MM.1S (cell line): ENCODE measurements around the gene ADIPOR2.

Experiments used
- DNase-seq: peaks from one replicate; pipeline ENCODE4 v3.0.0-alpha.2; 2015
- H2AFZ ChIP-seq: fragments of 300-600 bp; sonication (generic); 2 replicates; pipeline ENCODE4 v1.6.0; 2016; ENCODE audit warnings: antibody characterized with exemption, low read length
- H3F3A ChIP-seq: fragments of 300-600 bp; sonication (generic); 2 replicates; pipeline ENCODE4 v1.6.1; 2016; ENCODE audit warnings: mild to moderate bottlenecking, antibody characterized with exemption, low read length, moderate library complexity, mixed read lengths; ENCODE audit not compliant: insufficient read depth
- H3K27ac ChIP-seq: fragments of 300-600 bp; sonication (generic); 2 replicates; pipeline ENCODE4 v1.5.1; 2016; ENCODE audit warnings: mild to moderate bottlenecking, low read length
- H3K27me3 ChIP-seq: fragments of 300-600 bp; sonication (generic); replicated peaks from 2 replicates; pipeline ENCODE4 v1.6.0; 2016; ENCODE audit warnings: low read length; ENCODE audit not compliant: insufficient read depth
- H3K36me3 ChIP-seq: fragments of 300-600 bp; sonication (generic); replicated peaks from 2 replicates; pipeline ENCODE4 v1.6.1; 2016; ENCODE audit warnings: mild to moderate bottlenecking, low read length, mixed read lengths; ENCODE audit not compliant: insufficient read depth
- H3K4me1 ChIP-seq: fragments of 300-600 bp; sonication (generic); 2 replicates; pipeline ENCODE4 v1.6.1; 2016; ENCODE audit warnings: low read length, mixed read lengths
- H3K4me2 ChIP-seq: fragments of 300-600 bp; sonication (generic); 2 replicates; pipeline ENCODE4 v1.6.0; 2016; ENCODE audit warnings: low read depth, low read length
- H3K4me3 ChIP-seq: fragments of 300-600 bp; sonication (generic); 2 replicates; pipeline ENCODE4 v1.5.1; 2016; ENCODE audit warnings: low read length, mixed read lengths
- H3K79me2 ChIP-seq: fragments of 300-600 bp; sonication (generic); 2 replicates; pipeline ENCODE4 v1.6.1; 2016; ENCODE audit warnings: mixed run types, low read length, mixed read lengths
- H3K9ac ChIP-seq: fragments of 300-600 bp; sonication (generic); 2 replicates; pipeline ENCODE4 v1.6.1; 2016; ENCODE audit warnings: low read length, mixed read lengths
- H3K9me2 ChIP-seq: fragments of 300-600 bp; sonication (generic); replicated peaks from 2 replicates; pipeline ENCODE4 v1.6.1; 2016; ENCODE audit warnings: mild to moderate bottlenecking, low read length, mixed read lengths; ENCODE audit not compliant: insufficient read depth
- H3K9me3 ChIP-seq: fragments of 300-600 bp; sonication (generic); replicated peaks from 2 replicates; pipeline ENCODE4 v1.6.1; 2016; ENCODE audit warnings: mild to moderate bottlenecking, low read length, mixed read lengths; ENCODE audit not compliant: insufficient read depth
- H4K20me1 ChIP-seq: fragments of 300-600 bp; sonication (generic); 2 replicates; pipeline ENCODE4 v1.6.1; 2016; ENCODE audit warnings: mild to moderate bottlenecking, low read length, moderate library complexity, mixed read lengths; ENCODE audit not compliant: insufficient read depth
- CTCF ChIP-seq: fragments of 300-600 bp; sonication (generic); IDR thresholded peaks from 2 replicates; pipeline ENCODE4 v1.5.1; 2016; ENCODE audit warnings: antibody characterized with exemption, low read length, mixed read lengths
- EZH2 ChIP-seq: fragments of 300-600 bp; sonication (generic); optimal IDR thresholded peaks from 2 replicates; pipeline ENCODE3; 2017; ENCODE audit warnings: low read depth, mild to moderate bottlenecking, antibody characterized with exemption, low read length, mixed read lengths
- EZH2phosphoT487 ChIP-seq: fragments of 300-600 bp; sonication (generic); IDR thresholded peaks from 2 replicates; pipeline ENCODE4 v1.6.1; 2018; ENCODE audit warnings: antibody characterized with exemption, low read length

Gene ADIPOR2

GRCh38 chr12:1809591-1810190 lies 118.8 kb downstream of the ADIPOR2 start:
- peaks cover 11% of the 10 kb centered on the region for H3K4me1 ChIP-seq
- no peak overlapping the region for H2AFZ ChIP-seq
- no peaks in the 10 kb centered on the region for H4K20me1 ChIP-seq
- H3F3A ChIP-seq = no peaks in the 10 kb centered on the region
- H3K36me3 ChIP-seq = no peaks in the 10 kb centered on the region
- H3K9me2 ChIP-seq = no peaks in the 10 kb centered on the region
- H3K27ac ChIP-seq = no peak overlapping the region
- DNase-seq = no peak
- no peak overlapping the region for H3K4me2 ChIP-seq
- TF ChIP-seq EZH2 (no peak), CTCF (no peak), EZH2phosphoT487 (no peak)
- no peaks in the 10 kb centered on the region for H3K9me3 ChIP-seq
- H3K4me3 ChIP-seq = no peak overlapping the region
- H3K79me2 ChIP-seq = no peaks in the 10 kb centered on the region
- H3K9ac ChIP-seq = no peak overlapping the region
- H3K27me3 ChIP-seq = peaks cover 33% of the 10 kb centered on the region

DNA sequence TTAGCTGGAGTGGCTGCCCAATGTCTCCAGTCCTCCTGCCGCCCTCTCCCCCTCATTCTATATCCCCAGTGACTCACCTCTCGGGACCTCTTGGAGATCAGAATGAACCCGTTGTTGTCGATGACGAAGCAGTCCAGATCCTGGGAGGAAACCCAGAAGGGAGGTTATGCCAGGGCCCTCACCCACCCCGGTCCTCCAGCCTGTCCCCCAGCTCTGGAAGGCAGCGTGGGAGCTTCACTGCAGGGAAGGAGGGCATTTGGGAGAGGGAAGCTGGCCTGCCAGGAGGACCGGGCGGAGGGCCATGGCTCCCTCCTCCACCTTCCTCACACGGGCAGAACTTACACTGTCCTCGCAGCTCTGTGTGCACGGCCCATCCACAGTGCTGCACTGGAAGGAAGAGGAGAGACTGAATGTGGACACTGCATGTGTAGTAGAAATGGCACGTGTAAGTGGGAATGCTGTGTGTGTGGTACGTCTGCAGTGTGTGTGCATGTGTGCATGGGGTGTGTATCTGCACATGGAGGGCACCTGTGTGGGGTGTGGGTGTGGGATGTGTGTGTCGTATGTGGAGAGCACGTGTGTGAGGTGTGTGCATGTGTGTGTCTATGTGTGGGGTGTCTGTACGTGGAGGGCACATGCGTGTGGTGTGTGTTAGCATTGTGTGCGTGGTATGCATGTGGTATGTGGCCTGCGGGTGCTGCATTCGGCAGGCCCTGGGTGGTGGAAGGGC lies 119.5 kb downstream of the ADIPOR2 start:
- Histone ChIP-seq H2AFZ (no peak overlapping the region), H3K4me1 (0 out of 2 replicates have a peak, but pooled peaks cover 8% of the 10 kb centered on the region)
- TF ChIP-seq CTCF (no peak), EZH2 (no peak), EZH2phosphoT487 (no peak)

DNA sequence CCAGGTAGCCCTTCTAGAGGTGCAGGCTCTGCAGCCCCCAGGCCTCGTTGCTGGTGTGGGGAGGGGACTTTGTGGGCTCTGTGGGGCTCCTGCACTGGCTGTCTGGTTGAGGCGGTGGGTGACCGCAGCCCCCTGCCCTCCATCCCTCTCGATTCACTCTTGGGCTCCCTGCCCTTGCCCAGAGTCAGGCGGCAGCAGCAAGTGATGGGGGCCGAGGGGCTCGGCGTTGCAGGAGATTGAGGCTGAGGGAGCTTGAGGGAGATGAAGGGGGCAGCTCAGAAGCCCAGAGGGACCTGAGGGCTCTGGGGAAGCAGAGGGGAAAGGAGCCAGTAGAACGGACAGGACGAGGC lies 120.0 kb downstream of the ADIPOR2 start:
- Histone ChIP-seq H3F3A (no peaks in the 10 kb centered on the region), H3K4me2 (no peak overlapping the region), H4K20me1 (no peaks in the 10 kb centered on the region), H3K4me1 (0 out of 2 replicates have a peak, but pooled peaks cover 8% of the 10 kb centered on the region), H3K27ac (no peak overlapping the region), H3K36me3 (no peaks in the 10 kb centered on the region), H3K9me3 (no peaks in the 10 kb centered on the region), H3K9ac (no peak overlapping the region), H3K79me2 (no peaks in the 10 kb centered on the region), H3K9me2 (no peaks in the 10 kb centered on the region), H3K4me3 (no peak overlapping the region), H3K27me3 (peaks cover 45% of the 10 kb centered on the region), H2AFZ (no peak overlapping the region)
- DNase-seq = no peak
- TF ChIP-seq EZH2phosphoT487 (no peak), CTCF (no peak), EZH2 (no peak)

More for the DNA sequence above, 119.5 kb downstream of the ADIPOR2 start:
- no peaks in the 10 kb centered on the region for H3K36me3 ChIP-seq
- H3F3A ChIP-seq = no peaks in the 10 kb centered on the region
- no peaks in the 10 kb centered on the region for H4K20me1 ChIP-seq
- no peak overlapping the region for H3K27ac ChIP-seq
- H3K9me3 ChIP-seq = no peaks in the 10 kb centered on the region
- no peaks in the 10 kb centered on the region for H3K79me2 ChIP-seq
- DNase-seq = no peak
- H3K4me3 ChIP-seq = no peak overlapping the region
- H3K9me2 ChIP-seq = no peaks in the 10 kb centered on the region
- peaks cover 40% of the 10 kb centered on the region for H3K27me3 ChIP-seq
- no peak overlapping the region for H3K9ac ChIP-seq
- H3K4me2 ChIP-seq = no peak overlapping the region
